Measurements from ENCODE around the gene SHC4.

GRCh38 chr15:48871542-48871941 lies 92.2 kb downstream of the SHC4 start:
- TF ChIP-seq CTCF (IDR thresholded peaks at IDR 0.05; ENCODE audit: low read depth, low read length) (no peak), POLR2A (IDR thresholded peaks at IDR 0.05; ENCODE audit: extremely low read depth, insufficient read length) (no peak), MYC (IDR thresholded peaks at IDR 0.05; ENCODE audit: low read depth, low read length) (no peak)
